SJCRH30 (cell line): ENCODE measurements around the gene SIVA1. TPM values are rescaled to one million over a fixed set of nuclear protein-coding genes. Genes with fewer than 3 reads are reported as not detected.

Experiments used
- DNase-seq, 2 experiments: peaks; one replicate each; pipeline ENCODE4 v3.0.0-alpha.2; 2015 to 2020
- H3K27ac ChIP-seq: fragments of 250-450 bp; sonication (Bioruptor Pico); 2 replicates; pipeline ENCODE4 v1.5.1; 2020; ENCODE audit warnings: mild to moderate bottlenecking, moderate library complexity
- H3K27me3 ChIP-seq: fragments of 250-450 bp; sonication (Bioruptor Pico); 2 replicates; pipeline ENCODE4 v1.5.1; 2020; ENCODE audit warnings: mild to moderate bottlenecking, moderate library complexity
- H3K36me3 ChIP-seq: fragments of 250-450 bp; sonication (Bioruptor Pico); 2 replicates; pipeline ENCODE4 v1.5.1; 2020; ENCODE audit warnings: mild to moderate bottlenecking, moderate library complexity
- H3K4me1 ChIP-seq: fragments of 250-450 bp; sonication (Bioruptor Pico); 2 replicates; pipeline ENCODE4 v1.5.1; 2020; ENCODE audit warnings: mild to moderate bottlenecking, moderate library complexity
- H3K4me3 ChIP-seq: fragments of 250-450 bp; sonication (Bioruptor Pico); 2 replicates; pipeline ENCODE4 v1.5.1; 2020; ENCODE audit warnings: mild to moderate bottlenecking, moderate library complexity
- H3K9me3 ChIP-seq: fragments of 250-450 bp; sonication (Bioruptor Pico); replicated peaks from 2 replicates; pipeline ENCODE4 v1.5.1; 2020; ENCODE audit warnings: mild to moderate bottlenecking, moderate library complexity
- total RNA-seq: library from RNA; depleted of rRNA; stranded (reverse); fragments of >200 nt; shearing (Covaris generic); gene quantifications from 2 replicates; pipeline ENCODE4 v1.2.3, GENCODE V29; 2014

SIVA1 gene
- total RNA-seq, 1 experiment from 2014 or later = 105 TPM

GRCh38 chr14:104783484-104784217 is 30.7 kb downstream of the SIVA1 start:
- Histone ChIP-seq H3K36me3 (peaks cover 13% of the 10 kb centered on the region), H3K4me3 (no peak overlapping the region)

DNA sequence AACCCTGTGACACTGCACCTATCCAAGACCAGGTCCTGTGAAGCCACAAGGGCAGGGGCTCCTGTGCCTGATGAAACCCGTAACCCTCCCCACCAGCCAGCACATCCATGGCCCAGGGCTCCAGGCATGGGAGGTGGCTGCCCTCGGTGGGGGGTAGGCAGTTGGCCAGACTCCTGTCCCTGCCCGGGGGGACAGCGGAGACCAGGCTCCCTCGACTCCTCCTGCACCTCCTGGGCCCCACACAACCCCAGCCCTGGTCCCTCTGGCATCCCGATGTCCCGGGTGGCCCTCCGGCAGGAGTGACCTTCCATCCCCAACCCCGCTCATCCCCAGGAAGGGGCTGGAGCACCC is 31.2 kb downstream of the SIVA1 start:
- H3K27me3 ChIP-seq = no peaks in the 10 kb centered on the region
- peaks cover 16% of the 10 kb centered on the region for H3K36me3 ChIP-seq
- DNase-seq = no peak
- no peak overlapping the region for H3K27ac ChIP-seq
- peaks cover 15% of the 10 kb centered on the region for H3K4me1 ChIP-seq
- H3K4me3 ChIP-seq = no peak overlapping the region
- no peaks in the 10 kb centered on the region for H3K9me3 ChIP-seq

More at GRCh38 chr14:104783484-104784217, 30.7 kb downstream of the SIVA1 start:
- no peak for DNase-seq
- H3K27me3 ChIP-seq = no peaks in the 10 kb centered on the region
- H3K4me1 ChIP-seq = peaks cover 10% of the 10 kb centered on the region
- no peaks in the 10 kb centered on the region for H3K9me3 ChIP-seq
- no peak overlapping the region for H3K27ac ChIP-seq

GRCh38 chr14:104784846-104785707 is 32.1 kb downstream of the SIVA1 start:
- Histone ChIP-seq H3K27me3 (no peaks in the 10 kb centered on the region), H3K27ac (no peak overlapping the region), H3K4me1 (peaks cover 15% of the 10 kb centered on the region), H3K4me3 (no peak overlapping the region), H3K9me3 (no peaks in the 10 kb centered on the region), H3K36me3 (peaks cover 20% of the 10 kb centered on the region)
- DNase-seq = no peak

DNA sequence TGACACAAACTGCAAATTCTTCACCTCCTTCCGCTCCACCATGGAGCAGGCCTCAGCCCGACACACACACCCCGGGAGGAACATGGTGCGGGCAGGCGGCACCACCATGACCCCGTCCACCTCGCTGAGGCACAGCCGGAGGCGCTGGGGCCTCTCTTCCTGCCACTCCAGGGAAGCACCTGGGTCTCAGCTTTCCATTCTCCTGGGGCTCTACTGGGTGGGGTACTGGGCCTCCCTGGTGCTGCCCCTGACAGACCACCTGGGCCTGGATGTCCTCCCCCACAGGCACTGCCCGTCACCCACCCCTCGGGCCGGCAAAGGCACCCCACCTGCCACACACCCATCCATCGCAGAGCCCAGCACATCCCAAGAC is 32.7 kb downstream of the SIVA1 start:
- peaks cover 15% of the 10 kb centered on the region for H3K4me1 ChIP-seq
- H3K36me3 ChIP-seq = peaks cover 22% of the 10 kb centered on the region

DNA sequence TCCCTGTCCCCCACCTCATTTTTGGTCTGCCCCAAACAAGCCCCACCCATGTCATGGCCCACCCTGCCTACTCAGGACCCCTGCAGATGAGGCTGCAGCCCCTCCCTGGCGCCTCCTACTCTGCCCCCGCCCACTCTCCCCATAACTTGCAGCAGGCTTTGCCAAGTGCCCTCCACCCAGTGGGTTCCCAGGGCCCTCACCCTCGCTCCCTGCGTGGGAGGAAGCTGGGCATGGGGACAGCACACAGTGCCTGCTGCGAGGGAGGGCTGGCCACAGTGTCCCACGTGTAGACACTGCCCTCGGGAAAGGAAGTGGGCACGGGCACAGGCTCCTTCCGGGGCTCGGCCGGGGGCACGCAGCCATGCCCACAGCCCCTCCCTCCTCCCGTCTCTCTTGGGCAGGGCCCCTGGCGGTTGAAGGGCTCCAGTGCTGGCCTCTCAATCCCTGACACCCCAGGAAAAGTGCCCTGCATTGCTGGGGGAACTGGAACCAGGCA is 33.2 kb downstream of the SIVA1 start:
- Histone ChIP-seq H3K36me3 (peaks cover 24% of the 10 kb centered on the region), H3K27me3 (no peaks in the 10 kb centered on the region), H3K27ac (no peak overlapping the region), H3K9me3 (no peaks in the 10 kb centered on the region), H3K4me3 (no peak overlapping the region), H3K4me1 (peaks cover 15% of the 10 kb centered on the region)
- no peak for DNase-seq

More for the DNA sequence above, 32.7 kb downstream of the SIVA1 start:
- H3K9me3 ChIP-seq = no peaks in the 10 kb centered on the region
- DNase-seq = no peak
- H3K27ac ChIP-seq = no peak overlapping the region
- no peak overlapping the region for H3K4me3 ChIP-seq
- no peaks in the 10 kb centered on the region for H3K27me3 ChIP-seq

GRCh38 chr14:104786726-104787675 is 34.1 kb downstream of the SIVA1 start:
- no peak for DNase-seq
- Histone ChIP-seq H3K9me3 (no peaks in the 10 kb centered on the region), H3K27me3 (no peaks in the 10 kb centered on the region), H3K36me3 (peaks cover 31% of the 10 kb centered on the region), H3K4me1 (peaks cover 15% of the 10 kb centered on the region), H3K4me3 (no peak overlapping the region), H3K27ac (no peak overlapping the region)

GRCh38 chr14:104787736-104788135 is 34.8 kb downstream of the SIVA1 start:
- H3K4me3 ChIP-seq = no peak overlapping the region
- peaks cover 15% of the 10 kb centered on the region for H3K4me1 ChIP-seq
- peaks cover 33% of the 10 kb centered on the region for H3K36me3 ChIP-seq
- no peaks in the 10 kb centered on the region for H3K27me3 ChIP-seq
- DNase-seq = no peak
- no peak overlapping the region for H3K27ac ChIP-seq
- no peaks in the 10 kb centered on the region for H3K9me3 ChIP-seq

- Histone ChIP-seq H3K9me3 (no peaks in the 10 kb centered on the region), H3K4me1 (peaks cover 15% of the 10 kb centered on the region), H3K4me3 (no peak overlapping the region), H3K27me3 (no peaks in the 10 kb centered on the region), H3K36me3 (peaks cover 33% of the 10 kb centered on the region), H3K27ac (no peak overlapping the region)
- peak; percentile 84 to 87 for DNase-seq
These were observed 35.3 kb downstream of the SIVA1 start for GRCh38 chr14:104788161-104788818.

- H3K4me1 ChIP-seq = peaks cover 19% of the 10 kb centered on the region
- no peaks in the 10 kb centered on the region for H3K9me3 ChIP-seq
- DNase-seq = no peak
- no peak overlapping the region for H3K27ac ChIP-seq
- H3K27me3 ChIP-seq = no peaks in the 10 kb centered on the region
- H3K4me3 ChIP-seq = no peak overlapping the region
- H3K36me3 ChIP-seq = peaks cover 37% of the 10 kb centered on the region
These were observed 36.1 kb downstream of the SIVA1 start for GRCh38 chr14:104788873-104789663.

- peaks cover 37% of the 10 kb centered on the region for H3K36me3 ChIP-seq
- H3K9me3 ChIP-seq = no peaks in the 10 kb centered on the region
- DNase-seq = no peak
These were observed 37.1 kb downstream of the SIVA1 start for GRCh38 chr14:104789752-104790743.

DNA sequence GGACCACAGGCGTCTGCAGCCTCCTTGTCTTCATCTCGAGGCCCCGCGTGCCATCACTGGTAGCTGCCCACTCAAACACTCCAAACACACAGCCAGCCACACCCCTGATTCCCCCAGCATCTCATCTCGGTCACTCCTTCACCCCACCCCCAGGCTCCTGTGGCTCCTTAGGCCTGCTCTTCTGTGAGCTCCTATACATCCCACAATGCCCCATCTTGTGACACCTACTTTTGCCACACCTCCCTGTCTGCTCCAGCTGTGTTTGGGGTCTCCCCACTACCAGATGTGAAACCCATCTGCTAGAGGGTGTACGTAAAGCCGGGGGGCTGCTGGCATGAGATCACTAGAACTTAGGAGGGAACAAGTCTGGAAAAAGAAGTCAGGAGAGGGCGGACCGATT is 38.5 kb downstream of the SIVA1 start:
- Histone ChIP-seq H3K4me1 (peaks cover 25% of the 10 kb centered on the region), H3K36me3 (peaks cover 35% of the 10 kb centered on the region), H3K27ac (no peak overlapping the region), H3K27me3 (no peaks in the 10 kb centered on the region), H3K4me3 (no peak overlapping the region), H3K9me3 (no peaks in the 10 kb centered on the region)
- no peak for DNase-seq

More at GRCh38 chr14:104789752-104790743, 37.1 kb downstream of the SIVA1 start:
- Histone ChIP-seq H3K4me1 (peaks cover 19% of the 10 kb centered on the region), H3K4me3 (no peak overlapping the region), H3K27ac (no peak overlapping the region), H3K27me3 (no peaks in the 10 kb centered on the region)

DNA sequence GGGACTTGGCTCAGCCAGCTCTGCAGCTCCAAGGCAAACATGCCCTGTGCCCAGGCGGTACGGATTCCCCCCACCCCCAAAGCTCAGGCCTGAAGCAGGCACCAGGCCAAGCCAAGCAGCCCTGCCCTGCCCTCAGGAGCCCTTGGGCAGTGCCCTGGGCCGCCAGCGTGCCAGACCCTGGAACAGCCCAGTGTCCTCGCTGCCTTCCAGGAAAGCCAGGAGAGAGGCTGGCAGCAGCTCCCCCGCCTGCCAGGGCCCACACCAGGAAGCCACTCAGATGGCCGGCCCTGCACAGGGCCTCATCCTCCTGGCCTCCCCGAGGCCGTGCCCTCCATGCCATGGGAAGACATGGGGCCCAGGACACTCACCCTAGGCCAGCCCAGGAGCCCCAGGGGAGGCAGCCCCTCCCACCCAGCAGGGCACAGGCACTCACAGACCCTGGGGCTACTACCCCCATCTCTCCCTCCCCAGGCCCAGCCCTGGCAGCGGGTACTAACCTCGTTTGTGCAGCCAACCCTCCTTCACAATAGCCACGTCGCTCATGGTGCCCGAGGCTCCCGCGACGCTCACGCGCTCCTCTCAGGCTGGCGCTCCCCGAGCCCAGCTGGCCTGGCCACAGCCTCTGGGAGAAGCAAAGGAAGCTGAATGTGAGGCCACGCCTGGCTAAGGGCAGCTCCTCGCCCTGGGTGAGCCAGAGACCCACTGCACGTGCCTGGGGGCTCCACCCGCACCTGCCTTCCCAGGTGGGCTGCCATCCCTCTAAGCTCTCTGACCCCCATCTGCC is 39.3 kb downstream of the SIVA1 start:
- Histone ChIP-seq H3K4me3 (no peak overlapping the region), H3K27ac (no peak overlapping the region), H3K4me1 (peaks cover 34% of the 10 kb centered on the region), H3K36me3 (peaks cover 34% of the 10 kb centered on the region), H3K27me3 (no peaks in the 10 kb centered on the region), H3K9me3 (no peaks in the 10 kb centered on the region)
- DNase-seq = no peak
